Mucosa of descending colon (tissue), 3 donors: ENCODE measurements around the gene PARP16. TPM values are rescaled to one million over a fixed set of nuclear protein-coding genes. Genes with fewer than 3 reads are reported as not detected.

Source experiments
- ATAC-seq: fragments of 200-7000 bp; cut with Tn5 transposase; one replicate; pipeline ENCODE4 v1.9.1; 2020; ENCODE audit warnings: mild to moderate bottlenecking, moderate library complexity
- DNase-seq, 3 donors: peaks; one replicate each; pipeline ENCODE4 v3.0.0-alpha.2; 2020
- H3K36me3 ChIP-seq: fragments of 200-600 bp; one replicate; pipeline ENCODE4 v1.8.0; 2021; ENCODE audit warnings: low read depth, mild to moderate bottlenecking
- H3K4me1 ChIP-seq: fragments of 200-600 bp; one replicate; pipeline ENCODE4 v1.8.0; 2021; ENCODE audit warnings: low read depth, mild to moderate bottlenecking
- H3K4me3 ChIP-seq: fragments of 200-600 bp; one replicate; pipeline ENCODE4 v1.8.0; 2021; ENCODE audit warnings: mild to moderate bottlenecking
- H3K9me3 ChIP-seq: fragments of 200-600 bp; one replicate; pipeline ENCODE4 v1.8.0; 2021; ENCODE audit warnings: mild to moderate bottlenecking
- CTCF ChIP-seq: fragments of 200-600 bp; IDR thresholded peaks from one replicate; pipeline ENCODE4 v1.8.0; 2022; ENCODE audit warnings: antibody characterized with exemption, mild to moderate bottlenecking
- intact Hi-C, 2 donors: fragments of 100-400 bp; cut with DNase I in 1 of 2; cut with micrococcal nuclease in 1 of 2; formaldehyde crosslinking; loops; one replicate each; pipeline versions ENCODE4 v1.11.0 to v1.11.1; 2022; cut with DNase I, micrococcal nuclease
- total RNA-seq, 3 donors: library from RNA; stranded (reverse); fragmentation: NEBNext Ultra II Directional in 2 of 3; extraction: Animal tissue kit (Norgen Biotek cat#: 25700) in 2 of 3; gene quantifications; one replicate each; pipeline versions ENCODE4 v1.2.1 to v1.2.4, GENCODE V29; 2021 to 2023
- donor health status: DM: no; HTN: no; CAD: no; lungs with moderate emphysema.
- donor health status: DM: no; HTN: no; CAD: no.
- donor health status: DM: no; HTN: yes; CAD: no.

PARP16 gene
- total RNA-seq, 3 donors from 2014 or later: 9.6 to 12.4 (median 12.1) TPM

- intact Hi-C loops: loop anchor here in 1 of 2 donors (10.0 kb wide), 1 partner anchor 64 kb away; no protein-coding TSS in a partner anchor
- Histone ChIP-seq H3K4me1 (no peaks in the 10 kb centered on the region), H3K36me3 (no peaks in the 10 kb centered on the region), H3K4me3 (no peak overlapping the region), H3K9me3 (no peaks in the 10 kb centered on the region)
- ATAC-seq (peak; percentile 43), DNase-seq (peak in 1 of 3 donors; percentile 18)
- no peak for TF ChIP-seq CTCF
Measured at GRCh38 chr15:65258375-65259262, 28.1 kb downstream of the PARP16 start.

GRCh38 chr15:65255486-65256140 lies 31.1 kb downstream of the PARP16 start:
- DNase-seq (no peak), ATAC-seq (no peak)
- intact Hi-C loops: loop anchor here in 1 of 2 donors (10.0 kb wide), 1 partner anchor 61 kb away; no protein-coding TSS in a partner anchor
- Histone ChIP-seq H3K36me3 (no peaks in the 10 kb centered on the region), H3K9me3 (no peaks in the 10 kb centered on the region), H3K4me1 (no peaks in the 10 kb centered on the region), H3K4me3 (no peak overlapping the region)
- no peak for TF ChIP-seq CTCF

- H3K4me1 ChIP-seq: no peaks in the 10 kb centered on the region
Measured at GRCh38 chr15:65254758-65255157, 31.9 kb downstream of the PARP16 start.

GRCh38 chr15:65254356-65254755 lies 32.3 kb downstream of the PARP16 start:
- peak; percentile 28 for ATAC-seq
- Histone ChIP-seq H3K4me1 (no peaks in the 10 kb centered on the region), H3K4me3 (no peak overlapping the region), H3K9me3 (no peaks in the 10 kb centered on the region), H3K36me3 (no peaks in the 10 kb centered on the region)
- intact Hi-C loops: loop anchor here in 1 of 2 donors (10.0 kb wide), 1 partner anchor 60 kb away; no protein-coding TSS in a partner anchor
- no peak for DNase-seq
- TF ChIP-seq CTCF: no peak

More at GRCh38 chr15:65254758-65255157, 31.9 kb downstream of the PARP16 start:
- DNase-seq: no peak
- no peaks in the 10 kb centered on the region for H3K9me3 ChIP-seq
- H3K4me3 ChIP-seq: no peak overlapping the region
- intact Hi-C loops: loop anchor here in 1 of 2 donors (10.0 kb wide), 1 partner anchor 60 kb away; no protein-coding TSS in a partner anchor
- no peaks in the 10 kb centered on the region for H3K36me3 ChIP-seq
- TF ChIP-seq CTCF: no peak
- ATAC-seq: no peak

- Histone ChIP-seq H3K9me3 (no peaks in the 10 kb centered on the region), H3K4me3 (no peak overlapping the region), H3K36me3 (no peaks in the 10 kb centered on the region), H3K4me1 (no peaks in the 10 kb centered on the region)
- ATAC-seq: no peak
- no peak for TF ChIP-seq CTCF
- DNase-seq: no peak
- intact Hi-C loops: loop anchor here in 1 of 2 donors (10.0 kb wide), 1 partner anchor 55 kb away; no protein-coding TSS in a partner anchor
Measured at GRCh38 chr15:65249641-65250040, 37.0 kb downstream of the PARP16 start.
